Endothelial cell of umbilical vein (primary cell): ENCODE data around the gene CLDN7. TPM values are rescaled to one million over a fixed set of nuclear protein-coding genes. Genes with fewer than 3 reads are reported as not detected.

Experiments used
- BruUV-seq: library from RNA; stranded (reverse); fragments of 400-500 nt; replicated peaks from 2 replicates; lab custom pipeline; 2021; lab: Mats Ljungman, UMichigan
- CTCF ChIA-PET: fragments of 300-600, 350-600 bp; sonication (Branson Sonifier 250); formaldehyde crosslinking; loops from one replicate; lab custom pipeline; 2021; ENCODE audit warnings: antibody characterized with exemption, inconsistent platforms; lab: Charles Lee
- POLR2A ChIA-PET: fragments of 300-600, 350-600 bp; sonication (Branson Sonifier 250); formaldehyde crosslinking; loops from one replicate; lab custom pipeline; 2021; ENCODE audit warnings: antibody characterized with exemption, inconsistent platforms; lab: Charles Lee
- DNase-seq: peaks from one replicate; pipeline ENCODE4 v3.0.0-alpha.2; 2011; ENCODE audit warnings: low read depth, low spot score
- FAIRE-seq: peaks from 2 replicates; lab custom pipeline; 2011; peaks lifted over from hg19 to GRCh38; lab: Jason Lieb, UNC
- H2AFZ ChIP-seq: 2 replicates; pipeline ENCODE4 v1.6.0; 2012; ENCODE audit warnings: low read depth, low read length, control low read depth, inconsistent platforms
- H3K27ac ChIP-seq: 2 replicates; pipeline ENCODE4 v1.5.1; 2011; ENCODE audit warnings: low read depth, mild to moderate bottlenecking, control low read depth, low read length, moderate library complexity; ENCODE audit not compliant: insufficient read depth
- H3K27me3 ChIP-seq, 2 experiments: 2 replicates each; pipeline versions ENCODE4 v1.6.0 to v1.6.1; 2011; ENCODE audit warnings: low read length in 2 of 2, mixed read lengths in 1 of 2; ENCODE audit not compliant: control insufficient read depth in 2 of 2, insufficient read depth in 2 of 2
- H3K36me3 ChIP-seq, 2 experiments: 2 replicates in 1 of 2; 3 replicates in 1 of 2; pipeline ENCODE4 v1.5.1; 2011; ENCODE audit warnings: low read length in 2 of 2, mild to moderate bottlenecking in 1 of 2, moderate library complexity in 1 of 2; ENCODE audit not compliant: control insufficient read depth in 2 of 2, insufficient read depth in 2 of 2; ENCODE audit errors: extremely low read depth in 1 of 2
- H3K4me1 ChIP-seq: 3 replicates; pipeline ENCODE4 v1.5.1; 2011; ENCODE audit warnings: mild to moderate bottlenecking, low read length; ENCODE audit not compliant: control insufficient read depth, insufficient read depth; ENCODE audit errors: extremely low read depth
- H3K4me2 ChIP-seq: 2 replicates; pipeline ENCODE4 v1.6.1; 2011; ENCODE audit warnings: low read length, control low read depth, mixed read lengths; ENCODE audit not compliant: insufficient read depth
- H3K4me3 ChIP-seq, 3 experiments: fragments of 200-600 bp in 1 of 3; sonication (generic), shearing (Covaris generic) in 1 of 3; replicated peaks in 1 of 3; 2 replicates each; pipeline ENCODE4 v1.5.1; 2011 to 2016; ENCODE audit warnings: control low read depth in 3 of 3, low read length in 3 of 3, mild to moderate bottlenecking in 2 of 3, inconsistent platforms in 1 of 3, low read depth in 1 of 3, moderate library complexity in 1 of 3; ENCODE audit not compliant: insufficient read depth in 1 of 3
- H3K79me2 ChIP-seq: 2 replicates; pipeline ENCODE4 v1.6.0; 2012; ENCODE audit warnings: low read length, inconsistent platforms; ENCODE audit not compliant: control insufficient read depth, insufficient read depth
- H3K9ac ChIP-seq: replicated peaks from 2 replicates; pipeline ENCODE3; 2011; ENCODE audit warnings: low read length, control low read depth; ENCODE audit not compliant: insufficient read depth; ENCODE audit errors: extremely low read depth
- H3K9me1 ChIP-seq: replicated peaks from 3 replicates; pipeline ENCODE4 v1.6.0; 2011; ENCODE audit warnings: mild to moderate bottlenecking, low read length; ENCODE audit not compliant: control insufficient read depth, insufficient read depth; ENCODE audit errors: extremely low read depth
- H3K9me3 ChIP-seq: replicated peaks from 2 replicates; pipeline ENCODE4 v1.5.1; 2012; ENCODE audit warnings: low read length, inconsistent platforms; ENCODE audit not compliant: control insufficient read depth, insufficient read depth
- H4K20me1 ChIP-seq: replicated peaks from 2 replicates; pipeline ENCODE3; 2011; ENCODE audit warnings: mild to moderate bottlenecking, low read length; ENCODE audit not compliant: control insufficient read depth, insufficient read depth; ENCODE audit errors: extremely low read depth
- CTCF ChIP-seq, 2 donors: IDR thresholded peaks; 1 replicate in 1 of 2; 2 replicates in 1 of 2; pipeline ENCODE4 v1.5.1; 2011; ENCODE audit warnings: low read length in 2 of 2, mild to moderate bottlenecking in 2 of 2, moderate library complexity in 2 of 2, control low read depth in 1 of 2, inconsistent platforms in 1 of 2, low read depth in 1 of 2; ENCODE audit not compliant: insufficient read depth in 1 of 2; ENCODE audit errors: extremely low read depth in 1 of 2
- EZH2 ChIP-seq: IDR thresholded peaks from 2 replicates; pipeline ENCODE4 v1.6.1; 2012; ENCODE audit warnings: borderline replicate concordance, low read depth, mild to moderate bottlenecking, moderate library complexity, low read length, inconsistent platforms; ENCODE audit not compliant: severe bottlenecking
- FOS ChIP-seq: IDR thresholded peaks from 2 replicates; pipeline ENCODE4 v1.6.1; 2011; ENCODE audit warnings: mild to moderate bottlenecking, low read length, moderate library complexity, borderline replicate concordance; ENCODE audit not compliant: insufficient read depth
- GATA2 ChIP-seq: IDR thresholded peaks from 2 replicates; pipeline ENCODE4 v1.7.0; 2011; ENCODE audit warnings: low read depth, mild to moderate bottlenecking, moderate library complexity, mixed read lengths, low read length; ENCODE audit not compliant: insufficient read length, insufficient read depth
- MAX ChIP-seq: IDR thresholded peaks from 2 replicates; pipeline ENCODE4 v1.6.1; 2011; ENCODE audit not compliant: insufficient read depth, insufficient read length
- MYC ChIP-seq: IDR thresholded peaks from one replicate; pipeline ENCODE4 v1.6.1; 2011; ENCODE audit warnings: mild to moderate bottlenecking, low read depth, low read length
- POLR2A ChIP-seq: IDR thresholded peaks from 2 replicates; pipeline ENCODE4 v1.6.1; 2012; ENCODE audit warnings: low read depth, mild to moderate bottlenecking, control low read depth, low read length
- POLR2AphosphoS5 ChIP-seq: IDR thresholded peaks from 2 replicates; pipeline ENCODE4 v1.6.1; 2012; ENCODE audit warnings: low read depth, mild to moderate bottlenecking, control low read depth, low read length, moderate library complexity; ENCODE audit not compliant: insufficient read depth
- dilution Hi-C: fragments of 300-500 bp; cut with MboI; formaldehyde crosslinking; loops from one replicate; pipeline ENCODE4 v1.15.0; 2019; ENCODE audit warnings: low sequenced_read_pairs; ENCODE audit not compliant: extremely low pct_ligation_motif_present
- intact Hi-C: fragments of 100-400 bp; cut with micrococcal nuclease; formaldehyde crosslinking; loops from one replicate; pipeline ENCODE4 v1.10.0; 2022
- polyA plus RNA-seq, 4 experiments: library from polyadenylated mRNA; depleted of rRNA in 3 of 4; stranded (reverse) in 3 of 4; unstranded in 1 of 4; fragments of >200 nt; gene quantifications; 2 replicates each; pipeline versions ENCODE4 v1.2.1 to v1.2.3, GENCODE V29; 2011 to 2012; ENCODE audit warnings: missing spikeins in 1 of 4
- total RNA-seq: library from RNA; stranded (reverse); gene quantifications from 2 replicates; pipeline ENCODE4 v1.2.3, GENCODE V29; 2021

CLDN7 gene
- total and polyA plus RNA-seq, 2 donors (not counting 3 experiments of a cell fraction or from before 2014, with no cell fraction given) = 25.4 to 25.7 TPM

GRCh38 chr17:7218758-7219157 lies 43.5 kb downstream of the CLDN7 start:
- Histone ChIP-seq H3K27ac (no peak overlapping the region), H3K4me2 (no peak overlapping the region), H3K4me1 (peaks cover 37% of the 10 kb centered on the region), H3K4me3 (no peak overlapping the region), H3K9me1 (no peaks in the 10 kb centered on the region), H3K27me3 (no peaks in the 10 kb centered on the region), H4K20me1 (no peaks in the 10 kb centered on the region), H2AFZ (no peak overlapping the region), H3K9me3 (no peaks in the 10 kb centered on the region), H3K9ac (no peak overlapping the region), H3K36me3 (peaks cover 14 to 20% of the 10 kb centered on the region in 2 experiments), H3K79me2 (peaks cover 11% of the 10 kb centered on the region)
- ChIA-PET POLR2A (interaction anchor here (0.5 kb wide), 1 partner anchor 111 kb away, joined by 5 read pairs; the partner anchor contains the start of gene NEURL4), CTCF (interaction anchor here (4.5 kb wide), 1 partner anchor 78 kb away, joined by 94 read pairs; no protein-coding TSS in a partner anchor)
- BruUV-seq = no TSS peak
- DNase-seq = no peak
- intact Hi-C loops (loop anchor here (1.0 kb wide), 1 partner anchor 41 kb away; no protein-coding TSS in a partner anchor), dilution Hi-C loops (no loop called here)
- FAIRE-seq = no peak
- no peak for TF ChIP-seq POLR2A
- TF ChIP-seq POLR2AphosphoS5 = no peak
- TF ChIP-seq FOS = no peak
- TF ChIP-seq GATA2 = no peak
- TF ChIP-seq EZH2 = no peak
- TF ChIP-seq CTCF (IDR thresholded peaks at IDR 0.05; ENCODE audit: extremely low read depth in 1 of 2, insufficient read depth in 1 of 2, low read depth in 1 of 2, low read length in 2 of 2) = no peak
- TF ChIP-seq MAX = no peak
- no peak for TF ChIP-seq MYC
